ENCODE data around the gene PGP. TPM values are rescaled to one million over a fixed set of nuclear protein-coding genes. Genes with fewer than 3 reads are reported as not detected.
"Not testable (repeated sequence)": the region's sequence is repeated elsewhere in the genome, so short reads cannot be mapped to it uniquely, and the experiment has no call there.

PGP gene
- total RNA-seq, 2 donors from 2014 or later: 31.0 to 32.0 TPM

DNA sequence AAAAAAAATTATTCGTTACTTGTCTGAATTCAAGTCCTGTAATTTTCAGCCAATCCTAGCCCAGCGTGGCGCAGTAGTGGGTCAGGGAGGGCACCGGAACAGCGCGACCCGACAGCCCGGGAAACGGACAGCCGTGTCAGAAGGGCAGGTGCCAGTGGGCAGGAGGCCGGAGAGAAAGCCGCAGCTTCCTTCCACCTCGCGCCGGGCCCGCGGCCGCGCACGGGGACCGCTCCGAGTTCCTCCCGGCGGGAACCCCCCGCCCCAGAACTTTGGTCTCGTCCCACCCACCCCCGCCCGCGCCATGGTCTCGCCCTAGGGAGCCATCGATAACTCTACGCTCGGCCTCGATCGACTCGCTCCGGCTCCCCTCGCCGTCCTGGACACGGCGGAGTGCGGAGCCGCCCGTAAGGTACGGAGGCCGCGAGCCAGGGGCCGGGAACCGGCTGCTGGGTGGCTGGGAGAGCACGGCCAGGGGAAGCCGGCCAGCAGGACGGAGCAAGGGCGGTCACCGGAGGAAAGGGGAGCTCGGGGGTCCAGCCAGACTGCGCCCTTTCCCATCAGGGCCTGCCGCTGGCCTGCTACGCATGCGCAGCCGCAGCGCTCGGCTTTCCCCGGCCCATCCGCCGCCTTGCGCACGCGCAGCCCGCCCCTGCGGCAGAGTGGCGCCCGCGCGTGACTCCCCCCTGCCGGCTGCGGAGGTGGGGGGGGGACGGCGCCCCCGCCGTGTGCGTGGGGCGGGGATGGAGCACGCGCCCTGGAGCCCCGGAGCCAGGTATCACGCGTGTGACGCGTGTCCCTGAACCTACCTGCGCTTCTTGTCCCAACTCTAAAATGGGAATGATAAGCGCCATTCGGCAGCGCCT, 9.3 kb downstream of the PGP start, which contains the start of gene MLST8:
TSS of gene MLST8 (plus strand) at position 351 of the 863 bp plus-strand sequence. CDS start 632 bp downstream, outside the sequence.
- Mint-ChIP-seq H3K4me3 (peak within 1 kb of the TSS; percentile 68), H3K9me3 (peaks cover 5% of the 10 kb centered on the region), H3K4me1 (peaks cover 2% of the 10 kb centered on the region), H3K36me3 (ENCODE audit: low read depth) (peaks cover 21% of the 10 kb centered on the region), H3K27ac (peak within 1 kb of the TSS; percentile 75), H3K27me3 (ENCODE audit: insufficient read depth) (peaks cover 28% of the 10 kb centered on the region)
- H3K9me3 ChIP-seq (ENCODE audit: control insufficient read depth, low read length): no peaks in the 10 kb centered on the region
- H3K9ac ChIP-seq (ENCODE audit: extremely low read depth, low read length, poor library complexity, severe bottlenecking): peak within 1 kb of the TSS; percentile 55
- DNase-seq: peak; percentile 92
- H3K27me3 ChIP-seq (ENCODE audit: control insufficient read depth, insufficient read depth, low read length, poor library complexity, severe bottlenecking): peaks cover 5% of the 10 kb centered on the region
- H3K27ac ChIP-seq (ENCODE audit: low read depth, low read length): peak within 1 kb of the TSS; percentile 68
- peaks cover 15% of the 10 kb centered on the region for H3K36me3 ChIP-seq (ENCODE audit: control insufficient read depth, insufficient read depth, low read length)
- H3K4me1 ChIP-seq (ENCODE audit: control insufficient read depth, insufficient read depth, low read length): no peaks in the 10 kb centered on the region
- H3K4me3 ChIP-seq (ENCODE audit: low read length): peak within 1 kb of the TSS; percentile 90
- 1% methylated on average over 33 to 93 of the region's 93 CpGs for WGBS, 2 experiments (ENCODE audit: insufficient coverage in 1 of 2, insufficient read length in 1 of 2)
- TF ChIP-seq, protein P1, sequence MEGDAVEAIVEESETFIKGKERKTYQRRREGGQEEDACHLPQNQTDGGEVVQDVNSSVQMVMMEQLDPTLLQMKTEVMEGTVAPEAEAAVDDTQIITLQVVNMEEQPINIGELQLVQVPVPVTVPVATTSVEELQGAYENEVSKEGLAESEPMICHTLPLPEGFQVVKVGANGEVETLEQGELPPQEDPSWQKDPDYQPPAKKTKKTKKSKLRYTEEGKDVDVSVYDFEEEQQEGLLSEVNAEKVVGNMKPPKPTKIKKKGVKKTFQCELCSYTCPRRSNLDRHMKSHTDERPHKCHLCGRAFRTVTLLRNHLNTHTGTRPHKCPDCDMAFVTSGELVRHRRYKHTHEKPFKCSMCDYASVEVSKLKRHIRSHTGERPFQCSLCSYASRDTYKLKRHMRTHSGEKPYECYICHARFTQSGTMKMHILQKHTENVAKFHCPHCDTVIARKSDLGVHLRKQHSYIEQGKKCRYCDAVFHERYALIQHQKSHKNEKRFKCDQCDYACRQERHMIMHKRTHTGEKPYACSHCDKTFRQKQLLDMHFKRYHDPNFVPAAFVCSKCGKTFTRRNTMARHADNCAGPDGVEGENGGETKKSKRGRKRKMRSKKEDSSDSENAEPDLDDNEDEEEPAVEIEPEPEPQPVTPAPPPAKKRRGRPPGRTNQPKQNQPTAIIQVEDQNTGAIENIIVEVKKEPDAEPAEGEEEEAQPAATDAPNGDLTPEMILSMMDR (conservative IDR thresholded peaks at IDR 0.05): peak; percentile 43

DNA sequence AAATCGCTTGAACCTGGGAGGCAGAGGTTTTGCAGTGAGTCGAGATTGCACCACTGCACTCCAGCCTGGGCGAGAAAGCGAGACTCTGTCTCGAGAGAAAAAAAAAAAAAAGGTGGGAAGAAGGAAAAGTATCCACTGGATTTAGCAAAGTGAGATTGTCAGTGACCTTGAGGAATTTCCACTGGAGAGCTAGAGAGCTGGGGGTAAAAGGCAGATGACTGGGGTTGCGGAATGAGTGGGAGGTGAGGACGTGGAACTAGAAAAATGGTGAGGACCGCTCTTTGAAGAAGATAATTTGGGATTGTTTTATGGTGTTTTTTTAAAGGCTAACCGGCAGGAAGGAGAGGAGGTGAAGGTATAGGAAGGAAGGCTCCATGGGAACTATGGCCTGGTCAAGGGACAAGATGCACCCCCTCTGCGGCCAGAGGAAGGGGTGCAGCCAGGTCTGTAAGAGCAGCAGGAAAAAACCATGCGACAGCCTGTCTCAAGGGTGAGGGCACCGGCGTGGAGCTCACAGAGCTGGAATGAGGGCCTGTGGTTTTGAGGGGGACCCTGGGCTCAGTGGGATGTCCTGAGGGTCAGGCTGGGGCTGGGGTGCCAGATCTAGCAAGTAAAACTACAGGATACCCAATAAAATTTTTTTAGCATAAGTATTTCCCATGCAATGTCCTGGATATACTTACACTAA, 10.1 kb downstream of the PGP start:
- Mint-ChIP-seq H3K4me1 (peaks cover 2% of the 10 kb centered on the region), H3K27me3 (ENCODE audit: insufficient read depth) (peaks cover 35% of the 10 kb centered on the region), H3K36me3 (ENCODE audit: low read depth) (peaks cover 21% of the 10 kb centered on the region), H3K9me3 (peaks cover 5% of the 10 kb centered on the region), H3K27ac (no peak overlapping the region), H3K4me3 (peak overlapping the region; percentile 68)
- peaks cover 15% of the 10 kb centered on the region for H3K36me3 ChIP-seq (ENCODE audit: control insufficient read depth, insufficient read depth, low read length)
- H3K4me3 ChIP-seq (ENCODE audit: low read length): peak overlapping the region; percentile 90
- H3K4me1 ChIP-seq (ENCODE audit: control insufficient read depth, insufficient read depth, low read length): no peaks in the 10 kb centered on the region
- no peak overlapping the region for H3K27ac ChIP-seq (ENCODE audit: low read depth, low read length)
- H3K9me3 ChIP-seq (ENCODE audit: control insufficient read depth, low read length): no peaks in the 10 kb centered on the region
- H3K9ac ChIP-seq (ENCODE audit: extremely low read depth, low read length, poor library complexity, severe bottlenecking): peak overlapping the region; percentile 55
- WGBS, 2 experiments (ENCODE audit: insufficient coverage in 1 of 2, insufficient read length in 1 of 2): 84 to 96% methylated on average over 10 to 13 of the region's 13 CpGs
- H3K27me3 ChIP-seq (ENCODE audit: control insufficient read depth, insufficient read depth, low read length, poor library complexity, severe bottlenecking): peaks cover 10% of the 10 kb centered on the region
- no peak for DNase-seq
- TF ChIP-seq, protein P1 (conservative IDR thresholded peaks at IDR 0.05): no peak

DNA sequence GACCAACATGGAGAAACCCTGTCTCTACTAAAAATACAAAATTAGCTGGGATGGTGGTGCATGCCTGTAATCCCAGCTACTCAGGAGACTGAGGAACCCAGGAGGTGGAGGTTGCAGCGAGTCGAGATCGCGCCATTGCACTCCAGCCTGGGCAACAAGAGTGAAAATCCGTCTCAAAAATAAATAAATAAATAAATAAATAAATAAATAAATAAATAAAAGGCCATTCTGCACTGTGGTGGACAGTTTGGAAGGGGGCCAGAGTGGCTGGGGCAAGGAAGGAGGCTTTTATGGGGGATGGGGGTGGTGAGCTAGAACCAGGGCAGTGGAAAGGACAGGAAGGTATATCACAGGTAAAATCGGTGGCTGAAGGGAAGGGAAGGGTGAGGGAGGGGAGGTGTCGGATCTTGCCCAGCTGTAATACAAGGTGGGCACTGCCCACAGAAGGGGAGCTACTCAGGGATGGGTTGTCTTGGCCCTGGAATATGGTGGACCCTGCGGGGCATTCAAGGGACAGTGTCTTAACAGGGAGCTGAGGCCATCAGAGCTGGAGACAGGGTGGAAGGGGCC, 11.4 kb downstream of the PGP start:
- H3K36me3 Mint-ChIP-seq (ENCODE audit: low read depth): peaks cover 18% of the 10 kb centered on the region
- not testable (repeated sequence) for H3K9me3 Mint-ChIP-seq; DNase-seq; H3K27ac ChIP-seq (ENCODE audit: low read depth, low read length); H3K9ac ChIP-seq (ENCODE audit: extremely low read depth, low read length, poor library complexity, severe bottlenecking); H3K4me3 ChIP-seq (ENCODE audit: low read length); H3K4me1 Mint-ChIP-seq; H3K9me3 ChIP-seq (ENCODE audit: control insufficient read depth, low read length); H3K27ac Mint-ChIP-seq; H3K4me1 ChIP-seq (ENCODE audit: control insufficient read depth, insufficient read depth, low read length); H3K36me3 ChIP-seq (ENCODE audit: control insufficient read depth, insufficient read depth, low read length)
- H3K4me3 Mint-ChIP-seq: peak overlapping the region; percentile 68
- H3K27me3 ChIP-seq (ENCODE audit: control insufficient read depth, insufficient read depth, low read length, poor library complexity, severe bottlenecking): peaks cover 24% of the 10 kb centered on the region
- H3K27me3 Mint-ChIP-seq (ENCODE audit: insufficient read depth): peaks cover 49% of the 10 kb centered on the region
- 95 to 100% methylated on average over 2 to 5 of the region's 8 CpGs for WGBS, 2 experiments (ENCODE audit: insufficient coverage in 1 of 2, insufficient read length in 1 of 2)
